GM19397 (cell line): Measurements from ENCODE around the gene NCOA7.
A peak's percentile ranks its signal among the peaks of the same experiment; 100 is the strongest.
"Not testable (repeated sequence)": the region's sequence is repeated elsewhere in the genome, so short reads cannot be mapped to it uniquely, and the experiment has no call there.

Experiments
- ATAC-seq: cut with Tn5 transposase; IDR thresholded peaks from one replicate; pipeline ENCODE4 v1.9.1; 2021; ENCODE audit warnings: mild to moderate bottlenecking, moderate library complexity; ENCODE audit not compliant: unreplicated experiment

Gene NCOA7

GRCh38 chr6:125753218-125753936, 37.4 kb upstream of the NCOA7 start:
- no peak for ATAC-seq

GRCh38 chr6:125753937-125754259, 36.9 kb upstream of the NCOA7 start:
- no peak for ATAC-seq

GRCh38 chr6:125754566-125754965, 36.2 kb upstream of the NCOA7 start:
- ATAC-seq, result no peak

GRCh38 chr6:125759184-125759902, 31.4 kb upstream of the NCOA7 start:
- no peak for ATAC-seq

GRCh38 chr6:125759959-125760457, 30.8 kb upstream of the NCOA7 start:
- no peak for ATAC-seq

DNA sequence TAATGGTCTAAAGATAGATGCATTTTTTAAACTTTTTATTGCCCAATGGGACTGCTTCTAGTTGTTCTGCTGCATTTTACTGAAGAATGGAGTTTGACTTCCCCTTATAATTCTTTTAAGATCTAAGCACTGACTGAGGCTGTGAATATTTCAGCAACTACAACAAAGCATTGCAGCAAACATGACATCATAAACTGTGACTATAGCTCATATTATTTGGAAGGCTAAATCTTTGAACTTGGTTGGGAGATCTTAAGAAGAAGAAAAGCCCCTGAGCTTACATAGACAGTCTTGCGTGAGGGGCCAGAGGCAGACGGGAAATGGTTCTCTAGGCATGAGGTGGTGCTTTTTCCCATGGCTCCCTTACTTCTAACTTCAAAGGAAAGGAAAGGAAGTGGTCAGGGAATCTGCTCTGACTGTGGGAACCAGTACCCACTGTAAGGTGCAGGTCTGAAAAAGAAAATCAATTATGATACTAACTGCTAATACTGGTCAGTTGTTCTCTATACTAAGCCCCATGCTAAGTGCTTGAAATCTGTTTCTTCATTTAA, 26.6 kb upstream of the NCOA7 start:
- no peak for ATAC-seq

- ATAC-seq, result no peak
These were observed 24.8 kb upstream of the NCOA7 start for GRCh38 chr6:125765944-125766343.

DNA sequence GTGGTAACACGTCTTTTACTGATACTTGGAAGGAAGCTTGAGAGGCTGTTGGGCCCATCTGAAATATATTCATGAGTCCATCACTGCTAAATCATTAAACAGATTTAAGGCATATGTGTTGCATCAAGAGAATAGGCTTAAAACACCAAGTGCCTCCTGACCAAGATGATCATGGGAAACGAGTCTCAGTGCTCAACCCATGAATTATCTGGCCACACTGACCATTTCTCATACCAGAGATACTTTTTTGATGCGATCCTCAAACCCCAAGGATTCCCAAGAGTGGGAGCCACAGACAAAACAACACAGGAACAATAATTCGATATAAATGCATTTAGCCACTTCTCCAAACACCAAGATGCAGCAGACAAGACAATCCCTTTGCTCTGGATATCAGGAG, 24.1 kb upstream of the NCOA7 start:
- no peak for ATAC-seq

- ATAC-seq, result no peak
These were observed 21.5 kb upstream of the NCOA7 start for GRCh38 chr6:125769147-125769783.

DNA sequence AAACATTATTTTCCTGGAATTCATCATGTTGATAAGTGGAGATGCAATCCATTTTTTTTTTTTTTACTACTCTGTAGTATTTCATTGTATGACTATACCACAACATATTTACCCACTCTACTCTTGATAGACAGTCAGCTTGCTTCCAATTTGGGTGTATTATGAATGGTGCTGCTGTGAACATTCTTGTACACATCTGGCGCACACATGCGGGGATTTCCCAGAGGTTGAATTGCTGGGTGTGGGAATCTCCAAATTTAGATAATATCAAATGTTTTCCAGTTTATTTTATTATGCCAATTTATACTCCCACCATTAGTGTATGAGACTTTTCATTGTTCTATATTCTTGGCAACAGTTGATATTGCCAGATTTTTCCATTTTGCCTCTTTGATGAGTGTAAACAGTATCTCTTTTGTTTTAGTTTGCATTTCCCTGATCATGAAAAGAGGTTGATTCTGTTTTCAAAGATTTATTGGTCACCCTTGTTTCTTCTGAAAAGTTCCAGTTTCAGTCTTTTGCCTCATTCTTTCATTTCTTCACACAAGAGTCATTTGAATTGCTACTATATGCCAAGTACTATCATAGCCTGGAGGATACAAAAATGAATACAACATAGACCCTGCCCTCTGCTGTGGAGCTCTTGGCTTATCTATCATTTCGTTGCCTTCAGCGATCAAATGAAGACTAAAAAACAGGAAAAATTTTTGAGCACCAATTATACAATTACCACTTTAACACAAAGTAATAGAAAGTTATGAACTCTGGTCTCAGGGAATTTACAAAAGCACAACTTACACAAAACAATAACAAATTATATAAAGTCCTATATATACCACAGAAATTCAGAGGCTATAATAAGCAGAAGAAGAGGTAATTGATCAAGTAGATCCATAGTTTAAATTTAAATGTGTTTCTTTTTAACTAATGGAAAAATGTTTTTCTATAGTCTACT, 17.1 kb upstream of the NCOA7 start:
- no peak for ATAC-seq

GRCh38 chr6:125776107-125776826, 14.5 kb upstream of the NCOA7 start:
- not testable (repeated sequence) for ATAC-seq

- ATAC-seq, result peak; percentile 79
These were observed 10.7 kb upstream of the NCOA7 start for GRCh38 chr6:125779924-125780539.

DNA sequence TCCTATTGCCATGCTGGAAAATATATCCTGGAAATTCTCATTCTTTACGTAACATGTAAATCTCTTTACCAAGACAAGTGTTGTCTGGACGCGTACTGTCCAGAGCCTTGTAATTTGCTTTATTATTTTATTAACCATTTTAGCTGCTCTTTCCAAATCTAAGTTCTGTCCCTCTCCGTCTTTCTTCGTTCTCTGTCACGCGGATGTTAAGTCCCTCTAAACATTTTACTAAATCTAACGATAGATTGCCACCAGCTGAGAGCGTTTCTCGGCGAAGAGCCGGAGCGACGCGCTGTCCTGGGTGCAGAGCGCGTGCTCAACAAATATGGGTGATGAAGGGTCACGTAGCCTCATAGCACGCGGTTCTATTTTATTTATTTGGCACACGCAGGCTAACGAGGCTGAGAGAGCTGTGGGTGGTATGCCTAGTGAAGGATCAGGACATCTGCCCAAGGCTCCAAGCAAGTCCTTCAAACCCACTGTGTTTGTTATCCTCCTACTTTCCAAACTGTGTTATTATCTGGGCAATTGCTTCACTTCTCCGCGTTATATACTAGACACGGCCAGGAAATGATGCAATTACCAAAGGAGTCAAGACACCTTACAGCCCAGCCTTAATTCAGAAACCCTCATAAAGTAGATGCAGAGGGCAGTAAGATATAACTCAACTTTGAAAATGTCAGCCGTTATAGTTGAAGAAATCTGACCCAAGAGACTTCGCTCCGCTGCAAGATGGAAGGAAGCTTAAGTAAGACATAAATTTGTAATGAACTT, 10.0 kb upstream of the NCOA7 start:
- ATAC-seq, result peak; percentile 76

- ATAC-seq, result peak; percentile 32
These were observed 9.4 kb upstream of the NCOA7 start for GRCh38 chr6:125781314-125781868.

DNA sequence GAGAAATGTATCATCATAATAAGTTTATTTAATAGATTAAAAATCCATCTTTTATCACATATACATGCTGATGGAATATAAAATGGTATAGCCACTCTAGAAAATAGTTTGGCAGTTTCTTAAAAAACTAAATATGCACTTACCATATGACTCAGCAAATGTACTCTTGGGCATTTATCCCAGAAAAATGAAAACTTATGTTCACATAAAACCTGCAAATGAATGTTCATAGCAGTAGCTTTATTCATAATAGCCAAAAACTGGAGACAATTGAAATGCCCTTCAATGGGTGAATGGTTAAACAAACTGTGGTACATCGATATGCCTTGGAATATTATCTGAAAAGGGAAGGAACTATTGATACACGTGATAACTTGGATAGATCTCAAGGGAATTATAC, 6.4 kb upstream of the NCOA7 start:
- ATAC-seq, result no peak

DNA sequence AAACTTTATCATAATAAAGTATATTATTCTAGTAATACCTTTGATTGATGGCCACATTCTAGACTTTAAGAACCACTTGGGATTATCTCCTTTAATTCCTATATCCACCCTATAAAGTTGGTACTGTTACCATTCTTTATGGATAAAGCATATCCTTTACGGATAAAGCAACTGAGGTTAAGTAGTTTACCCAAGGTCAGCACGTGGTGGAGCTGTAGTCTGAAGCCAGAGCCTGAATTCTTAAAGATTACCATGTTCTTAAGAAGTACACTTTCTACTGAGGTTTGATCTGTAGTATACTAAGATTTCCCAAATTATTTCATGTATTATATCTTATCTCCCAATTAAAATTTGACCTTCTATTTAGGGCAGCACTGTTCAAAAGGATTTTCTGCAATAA, 3.0 kb upstream of the NCOA7 start:
- no peak for ATAC-seq

DNA sequence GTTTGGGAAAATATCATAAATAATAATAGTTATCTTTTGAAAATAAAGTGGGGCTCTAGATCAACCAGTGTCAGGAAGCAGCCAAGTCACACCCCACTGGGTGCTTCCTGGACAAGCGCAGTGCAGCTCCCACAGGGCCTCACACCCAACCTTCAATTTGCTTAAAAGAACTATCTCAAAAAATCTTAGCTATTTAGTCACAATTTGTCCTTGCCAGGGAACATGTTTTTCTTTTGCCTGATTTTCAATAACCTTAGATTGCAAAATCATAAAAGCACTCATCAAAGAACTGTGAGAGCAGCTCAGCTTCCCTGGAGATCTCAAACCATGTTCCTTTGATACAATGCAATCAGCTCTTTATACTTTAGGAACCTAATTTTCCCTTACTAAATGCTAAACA, 1.6 kb upstream of the NCOA7 start:
- no peak for ATAC-seq

DNA sequence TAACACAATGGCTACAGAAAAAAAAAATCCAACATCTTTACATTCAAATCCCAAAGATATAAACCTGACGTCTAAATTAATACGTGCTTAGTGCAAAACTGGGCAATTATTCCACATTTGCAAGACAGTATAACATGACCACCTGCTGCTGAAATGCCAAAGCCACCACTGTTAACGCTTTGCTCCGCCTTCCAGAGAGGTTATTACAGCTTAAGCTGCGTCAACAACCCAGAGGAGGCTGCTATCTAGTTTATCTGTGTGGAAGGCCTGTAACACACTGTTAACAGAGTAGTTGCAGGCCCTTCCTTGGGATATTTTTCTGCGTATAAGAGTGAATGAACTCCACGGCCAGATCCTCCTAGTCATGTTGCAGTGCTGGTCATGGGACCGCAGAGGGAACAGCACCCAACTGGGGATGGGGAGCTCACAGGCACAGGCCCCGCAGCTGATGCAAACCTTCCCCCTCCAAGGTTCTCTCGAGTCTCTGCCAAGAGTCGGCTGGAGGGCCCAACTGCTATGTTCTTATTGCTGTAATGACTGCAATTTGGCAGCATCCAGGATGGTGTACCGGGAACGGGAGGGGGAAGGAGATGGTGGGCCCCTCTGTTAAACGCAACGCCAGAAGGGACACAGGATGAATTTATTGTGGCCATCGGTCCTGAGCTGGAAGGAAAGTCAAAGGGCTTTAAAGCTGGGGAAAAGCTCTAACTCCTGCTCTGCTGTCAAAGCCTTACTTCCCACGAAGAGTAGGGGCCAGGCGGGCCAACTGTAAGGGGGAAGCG, 993 bp upstream of the NCOA7 start:
- ATAC-seq, result peak; percentile 8
